Gastrocnemius medialis (tissue), 4 donors: ENCODE data around the gene OTOG.

ENCODE experiments used
- POLR2A ChIP-seq, 2 donors: fragments of 450-650 bp; IDR thresholded peaks; one replicate each; pipeline ENCODE4 v1.6.1; 2017; ENCODE audit warnings: antibody characterized with exemption in 2 of 2, mild to moderate bottlenecking in 2 of 2, moderate library complexity in 2 of 2
- TF ChIP-seq, protein P1 (sequence below), 5 experiments: fragments of 450-650 bp in 3 of 5; fragments of 200-600 bp in 2 of 5; sonication (generic) in 2 of 5; IDR thresholded peaks in 4 of 5; conservative IDR thresholded peaks in 1 of 5; 1 replicate in 4 of 5; 2 replicates in 1 of 5; pipeline ENCODE4 v1.5.1; 2016 to 2019; ENCODE audit warnings: antibody characterized with exemption in 5 of 5, mild to moderate bottlenecking in 3 of 5, moderate library complexity in 3 of 5

DNA sequence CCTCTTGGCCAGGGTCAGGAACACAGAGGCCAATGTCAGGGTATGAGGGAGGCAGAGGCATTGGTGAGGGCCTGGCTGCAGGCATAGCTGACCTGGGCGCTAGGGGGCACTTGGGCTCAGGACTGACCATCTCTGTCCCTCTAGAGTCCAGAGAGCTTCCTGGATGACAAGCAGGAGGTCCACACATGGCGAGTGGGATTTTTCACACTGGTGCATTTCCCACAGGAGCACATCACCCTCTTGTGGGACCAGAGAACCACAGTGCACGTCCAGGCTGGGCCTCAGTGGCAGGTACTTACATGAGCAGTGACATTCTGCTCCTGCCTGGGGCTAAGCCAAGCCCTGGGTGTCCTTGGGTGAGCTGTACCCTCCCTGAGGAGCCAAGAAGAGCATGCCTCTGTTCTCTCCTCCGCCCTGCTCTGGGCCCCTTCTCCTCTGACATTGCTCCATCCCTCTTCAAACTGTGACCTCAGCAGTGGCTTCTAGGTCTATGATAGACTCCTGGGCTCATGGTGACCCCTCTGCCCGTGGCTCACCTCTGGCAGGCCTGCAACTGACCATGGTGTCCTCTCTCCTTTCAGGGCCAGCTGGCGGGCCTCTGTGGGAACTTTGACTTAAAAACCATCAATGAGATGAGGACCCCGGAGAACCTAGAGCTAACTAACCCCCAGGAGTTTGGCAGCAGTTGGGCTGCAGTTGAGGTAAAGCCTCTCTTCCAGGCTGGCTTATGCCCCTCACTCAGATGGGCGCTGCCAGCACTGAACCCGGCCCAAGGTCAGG is 46.6 kb downstream of the OTOG start:
- TF ChIP-seq, protein P1, sequence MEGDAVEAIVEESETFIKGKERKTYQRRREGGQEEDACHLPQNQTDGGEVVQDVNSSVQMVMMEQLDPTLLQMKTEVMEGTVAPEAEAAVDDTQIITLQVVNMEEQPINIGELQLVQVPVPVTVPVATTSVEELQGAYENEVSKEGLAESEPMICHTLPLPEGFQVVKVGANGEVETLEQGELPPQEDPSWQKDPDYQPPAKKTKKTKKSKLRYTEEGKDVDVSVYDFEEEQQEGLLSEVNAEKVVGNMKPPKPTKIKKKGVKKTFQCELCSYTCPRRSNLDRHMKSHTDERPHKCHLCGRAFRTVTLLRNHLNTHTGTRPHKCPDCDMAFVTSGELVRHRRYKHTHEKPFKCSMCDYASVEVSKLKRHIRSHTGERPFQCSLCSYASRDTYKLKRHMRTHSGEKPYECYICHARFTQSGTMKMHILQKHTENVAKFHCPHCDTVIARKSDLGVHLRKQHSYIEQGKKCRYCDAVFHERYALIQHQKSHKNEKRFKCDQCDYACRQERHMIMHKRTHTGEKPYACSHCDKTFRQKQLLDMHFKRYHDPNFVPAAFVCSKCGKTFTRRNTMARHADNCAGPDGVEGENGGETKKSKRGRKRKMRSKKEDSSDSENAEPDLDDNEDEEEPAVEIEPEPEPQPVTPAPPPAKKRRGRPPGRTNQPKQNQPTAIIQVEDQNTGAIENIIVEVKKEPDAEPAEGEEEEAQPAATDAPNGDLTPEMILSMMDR (IDR thresholded peaks at IDR 0.05 in 4 of 5, conservative IDR thresholded peaks at IDR 0.05 in 1 of 5) = no peak
- TF ChIP-seq POLR2A (IDR thresholded peaks at IDR 0.05) = no peak
